Hepatocyte (in vitro differentiated cells): ENCODE data around the gene DLX3.

ENCODE experiments used
- EZH2 ChIP-seq: fragments of 200-600 bp; sonication (generic); IDR thresholded peaks from 2 replicates; pipeline ENCODE4 v1.6.1; 2016; ENCODE audit warnings: antibody characterized with exemption, mild to moderate bottlenecking, borderline replicate concordance
- EZH2phosphoT487 ChIP-seq: fragments of 200-600 bp; sonication (generic); IDR thresholded peaks from one replicate; pipeline ENCODE4 v1.6.1; 2018; ENCODE audit warnings: antibody characterized with exemption, mild to moderate bottlenecking, low read depth, moderate library complexity; ENCODE audit not compliant: unreplicated experiment, severe bottlenecking
- TF ChIP-seq, protein P1 (sequence below): fragments of 200-600 bp; sonication (generic); IDR thresholded peaks from 2 replicates; pipeline ENCODE4 v1.5.1; 2016; ENCODE audit warnings: antibody characterized with exemption, mild to moderate bottlenecking; ENCODE audit not compliant: poor library complexity

DNA sequence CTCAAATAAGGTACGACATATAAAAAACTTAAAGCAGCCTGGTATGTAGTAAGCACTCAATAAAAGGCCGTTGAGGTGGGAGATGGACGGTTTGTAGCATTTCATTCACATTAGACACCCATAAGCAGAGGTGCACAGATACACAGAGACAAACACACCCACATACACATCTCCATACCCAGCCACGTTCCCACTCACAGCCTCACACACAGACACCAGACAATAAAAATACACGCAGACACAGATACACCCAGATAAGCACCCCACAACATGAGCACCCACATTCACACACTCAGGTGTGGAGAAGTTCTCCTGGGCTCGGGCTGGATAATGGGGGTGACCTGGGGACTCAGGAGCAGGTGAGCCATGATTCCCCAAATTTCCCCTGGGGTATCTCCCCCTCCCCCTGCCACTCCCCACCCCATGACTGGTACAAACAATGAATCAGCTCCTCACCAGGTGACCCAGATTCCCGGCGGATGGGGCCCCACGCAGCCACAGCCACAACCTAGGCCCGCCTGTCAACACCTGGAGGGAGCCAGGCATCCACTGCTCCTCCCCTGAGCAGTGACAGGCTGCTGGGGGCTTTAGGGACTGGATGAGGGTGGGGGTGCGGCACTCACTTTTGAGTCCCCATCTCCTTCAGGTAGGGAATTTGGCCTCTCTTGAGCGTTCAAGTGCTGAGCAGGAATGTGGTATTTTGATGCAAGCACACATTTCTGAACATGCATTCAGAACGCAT is 2.7 kb downstream of the DLX3 start:
- TF ChIP-seq, protein P1, sequence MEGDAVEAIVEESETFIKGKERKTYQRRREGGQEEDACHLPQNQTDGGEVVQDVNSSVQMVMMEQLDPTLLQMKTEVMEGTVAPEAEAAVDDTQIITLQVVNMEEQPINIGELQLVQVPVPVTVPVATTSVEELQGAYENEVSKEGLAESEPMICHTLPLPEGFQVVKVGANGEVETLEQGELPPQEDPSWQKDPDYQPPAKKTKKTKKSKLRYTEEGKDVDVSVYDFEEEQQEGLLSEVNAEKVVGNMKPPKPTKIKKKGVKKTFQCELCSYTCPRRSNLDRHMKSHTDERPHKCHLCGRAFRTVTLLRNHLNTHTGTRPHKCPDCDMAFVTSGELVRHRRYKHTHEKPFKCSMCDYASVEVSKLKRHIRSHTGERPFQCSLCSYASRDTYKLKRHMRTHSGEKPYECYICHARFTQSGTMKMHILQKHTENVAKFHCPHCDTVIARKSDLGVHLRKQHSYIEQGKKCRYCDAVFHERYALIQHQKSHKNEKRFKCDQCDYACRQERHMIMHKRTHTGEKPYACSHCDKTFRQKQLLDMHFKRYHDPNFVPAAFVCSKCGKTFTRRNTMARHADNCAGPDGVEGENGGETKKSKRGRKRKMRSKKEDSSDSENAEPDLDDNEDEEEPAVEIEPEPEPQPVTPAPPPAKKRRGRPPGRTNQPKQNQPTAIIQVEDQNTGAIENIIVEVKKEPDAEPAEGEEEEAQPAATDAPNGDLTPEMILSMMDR: no peak
- no peak for TF ChIP-seq EZH2
- no peak for TF ChIP-seq EZH2phosphoT487
